NOMO-1 (cell line): ENCODE measurements around the gene P2RY4.
"Not testable (repeated sequence)": the region's sequence is repeated elsewhere in the genome, so short reads cannot be mapped to it uniquely, and the experiment has no call there.

Experiments
- DNase-seq, 2 experiments: peaks; one replicate each; lab custom pipeline; 2025; ENCODE audit not compliant: unreplicated experiment in 2 of 2; lab: John Stamatoyannopoulos, UW

Gene P2RY4

DNA sequence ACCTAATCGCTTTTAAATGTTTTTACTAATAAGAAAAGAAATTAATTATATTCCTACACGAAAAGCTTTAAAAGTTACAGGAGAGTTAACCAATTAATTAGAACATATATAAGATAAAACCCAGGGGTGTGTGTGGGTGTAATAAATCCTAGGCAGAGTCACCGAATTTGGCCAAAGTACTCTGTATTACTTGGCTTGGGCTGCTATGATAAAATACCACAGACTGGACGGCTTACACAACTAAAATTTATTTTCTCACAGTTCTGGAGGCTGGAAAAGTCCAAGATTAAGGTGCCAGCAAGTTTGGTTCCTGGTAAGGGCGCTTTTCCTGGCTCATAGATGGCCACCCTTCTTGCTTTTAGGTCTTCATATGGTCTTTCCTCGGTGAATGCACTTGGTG, 15.1 kb downstream of the P2RY4 start:
- no peak for DNase-seq

DNA sequence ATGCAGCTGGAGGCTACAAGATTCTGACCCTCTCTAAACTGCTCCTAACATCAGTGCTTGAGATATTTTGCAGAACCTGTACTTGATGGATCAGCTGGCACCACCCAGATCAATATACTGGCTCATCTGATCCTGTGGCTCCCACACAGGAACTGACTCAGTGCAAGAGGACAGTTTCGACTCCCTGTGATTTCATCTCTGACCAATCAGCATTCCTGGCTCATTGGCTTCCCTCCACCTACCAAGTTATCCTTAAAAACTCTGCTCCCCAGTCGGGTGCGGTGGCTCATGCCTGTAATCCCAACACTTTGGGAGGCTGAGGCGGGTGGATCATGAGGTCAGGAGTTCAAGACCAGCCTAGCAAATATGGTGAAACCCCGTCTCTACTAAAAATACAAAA, 16.4 kb downstream of the P2RY4 start:
- DNase-seq, result not testable (repeated sequence)

DNA sequence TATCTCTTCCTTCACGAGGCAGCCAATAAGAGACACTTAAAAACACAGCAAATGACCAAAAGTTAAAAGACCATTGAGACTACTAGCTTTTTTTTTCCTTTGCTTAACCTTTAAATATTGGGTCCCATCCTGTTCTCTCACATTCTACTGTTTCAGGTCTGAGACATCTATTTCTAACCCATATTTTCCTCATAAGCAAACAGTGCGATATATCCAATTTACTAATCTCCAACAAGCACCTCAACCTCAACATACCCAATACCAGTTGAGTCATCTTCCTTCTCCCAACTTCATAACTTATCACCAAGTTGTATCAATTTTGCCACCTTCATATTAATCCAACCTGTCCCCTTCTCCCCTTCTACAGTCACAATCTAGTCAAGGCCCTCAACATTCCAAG, 18.5 kb downstream of the P2RY4 start:
- DNase-seq, result no peak

DNA sequence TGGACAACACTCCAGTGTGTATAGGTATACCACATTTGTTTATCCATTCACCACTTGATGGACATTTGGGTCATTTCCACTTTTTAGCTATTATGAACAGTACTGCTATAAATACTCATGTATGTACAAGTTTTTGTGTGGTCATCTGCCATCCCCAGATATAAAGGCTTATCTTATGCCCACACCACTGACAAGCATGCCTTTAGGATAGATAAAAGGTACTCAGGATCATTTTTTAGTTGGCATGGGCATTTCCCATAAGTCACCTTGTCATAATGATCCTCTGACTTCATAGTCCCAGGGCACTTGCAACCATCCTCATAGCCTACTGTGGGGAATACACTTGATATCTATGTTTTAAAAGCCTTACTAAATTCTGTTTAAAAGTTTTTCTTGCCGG, 19.3 kb downstream of the P2RY4 start:
- no peak for DNase-seq

DNA sequence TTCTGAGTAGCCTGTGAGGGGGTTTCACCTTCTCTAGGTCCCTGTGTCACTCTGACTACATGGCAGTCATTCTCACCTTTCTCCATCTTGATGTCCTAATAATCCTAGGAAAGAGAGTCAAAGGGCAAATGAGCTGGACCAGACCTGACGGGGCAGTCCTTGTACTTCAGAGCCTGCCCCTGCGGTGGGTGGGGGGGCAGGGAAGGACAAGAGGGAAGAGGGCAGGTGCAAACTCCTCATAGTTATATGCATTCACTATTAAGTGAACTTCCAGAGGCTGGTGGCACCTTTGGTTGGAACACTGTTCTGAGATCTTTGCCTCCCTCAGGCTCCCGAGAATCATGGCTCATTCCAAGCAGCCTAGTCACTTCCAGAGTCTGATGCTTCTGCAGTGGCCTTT, 25.6 kb downstream of the P2RY4 start, which contains the start of gene AWAT1:
Gene AWAT1 (plus strand): TSS at position 301 of the 400 bp plus-strand sequence. CDS start 41 bp downstream, at position 342.
- no peak for DNase-seq

DNA sequence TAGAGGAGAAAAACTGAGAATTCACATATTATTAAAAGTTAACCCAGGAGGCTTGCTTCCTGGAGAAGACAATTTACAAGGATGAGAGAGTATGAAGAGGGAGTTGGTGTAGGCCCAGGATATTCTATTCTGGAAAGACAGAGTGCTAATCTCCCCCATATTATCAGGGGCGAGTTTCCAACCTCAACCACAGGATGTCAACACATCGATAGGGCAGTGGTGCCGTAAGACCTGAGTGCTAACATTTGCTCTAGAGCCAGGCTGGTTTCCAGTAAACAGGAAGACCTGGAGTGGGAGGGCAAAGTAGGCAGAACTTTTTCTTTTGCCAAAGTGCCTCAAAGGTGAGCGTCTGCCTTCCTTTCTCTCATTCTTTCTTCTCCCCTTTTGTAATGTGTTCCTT, 28.3 kb downstream of the P2RY4 start:
- no peak for DNase-seq

DNA sequence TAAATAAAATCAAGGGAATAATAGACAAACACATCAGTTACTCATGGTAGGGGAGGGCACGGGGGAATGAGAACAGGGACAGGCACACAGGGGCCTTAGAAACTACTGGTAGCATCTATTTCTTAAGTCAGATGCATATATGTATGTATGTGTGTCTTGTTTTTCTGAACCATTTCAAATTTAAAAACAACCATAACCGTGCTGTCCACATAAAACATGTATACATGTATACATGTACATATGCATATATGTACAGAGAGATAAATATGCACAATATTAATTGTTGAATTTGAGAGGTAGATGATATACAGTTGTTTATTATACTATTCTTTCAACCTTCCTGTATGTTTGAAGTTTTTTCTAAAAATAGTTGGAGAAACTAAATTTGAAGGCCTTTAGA, 33.3 kb downstream of the P2RY4 start:
- DNase-seq, result no peak

DNA sequence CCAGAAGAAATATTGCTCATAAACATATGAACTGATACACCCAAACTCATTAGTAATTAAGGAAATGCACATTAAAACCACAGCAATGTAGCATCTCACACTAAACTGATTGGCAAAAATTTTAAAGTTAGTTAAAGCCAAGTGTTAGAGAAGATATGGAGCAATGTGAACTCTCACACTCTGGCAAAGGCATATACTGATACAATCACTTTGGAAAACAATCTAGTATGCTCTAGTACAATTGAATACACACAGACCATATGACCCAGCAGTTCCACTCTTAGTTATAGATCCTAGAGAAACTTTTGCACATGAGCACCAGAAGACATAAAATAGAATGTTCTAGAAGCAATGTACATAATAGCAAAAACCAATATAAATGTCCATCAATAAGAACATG, 34.0 kb downstream of the P2RY4 start:
- no peak for DNase-seq

DNA sequence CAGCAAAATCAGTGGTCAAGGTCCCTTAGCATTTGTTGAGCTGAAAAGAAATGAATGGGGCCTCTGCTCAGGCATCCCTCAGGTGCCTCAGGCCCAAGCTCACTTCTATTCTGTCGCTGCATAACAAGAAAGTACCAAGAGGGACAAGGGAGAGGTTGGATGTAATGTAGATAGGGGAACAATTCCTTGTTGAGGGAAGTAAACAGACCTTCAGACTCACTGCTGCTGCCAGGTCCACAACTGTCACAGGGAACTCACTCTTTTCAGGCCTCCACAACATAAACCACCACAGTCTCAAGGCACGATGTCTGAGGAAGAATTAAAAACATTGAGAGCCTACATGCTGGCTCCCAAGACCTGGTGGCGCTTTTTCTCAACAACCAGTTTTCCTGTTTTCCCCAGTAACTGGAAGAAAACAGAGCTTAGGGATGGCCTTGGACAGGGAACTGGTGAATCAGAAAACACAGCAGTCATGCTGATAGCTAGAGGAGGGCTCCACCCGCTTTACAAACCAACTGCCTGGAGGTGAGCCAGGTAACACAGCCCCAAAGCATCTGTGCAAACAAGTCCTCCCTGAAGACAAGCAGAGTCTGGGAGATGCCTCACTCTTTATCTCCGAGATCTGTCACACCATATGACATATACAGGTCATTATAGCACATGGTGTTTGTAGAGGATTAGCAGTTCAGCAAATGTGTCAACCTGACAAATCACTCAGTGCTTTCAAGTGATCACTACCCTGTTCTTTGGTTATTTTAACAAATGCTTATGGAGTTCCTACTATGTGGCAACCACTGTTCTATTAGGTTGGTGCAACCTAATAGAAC, 39.9 kb downstream of the P2RY4 start:
- no peak for DNase-seq

DNA sequence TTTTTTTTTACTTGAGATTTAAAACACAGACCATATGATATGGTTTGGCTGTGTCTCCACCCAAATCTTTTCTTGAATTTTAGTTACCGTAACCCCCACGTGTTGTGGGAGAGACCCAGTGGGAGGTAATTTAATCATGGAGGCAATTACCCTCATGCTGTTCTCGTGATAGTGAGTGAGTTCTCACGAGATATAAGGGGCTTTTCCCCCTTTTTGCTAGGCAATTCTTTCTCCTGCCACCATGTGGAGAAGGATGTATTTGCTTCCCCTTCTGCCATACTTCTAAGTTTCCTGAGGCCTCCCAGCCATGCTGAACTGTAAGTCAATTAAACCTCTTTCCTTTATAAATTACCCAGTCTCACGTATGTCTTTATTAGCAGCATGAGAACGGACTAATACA, 50.4 kb downstream of the P2RY4 start:
- not testable (repeated sequence) for DNase-seq

DNA sequence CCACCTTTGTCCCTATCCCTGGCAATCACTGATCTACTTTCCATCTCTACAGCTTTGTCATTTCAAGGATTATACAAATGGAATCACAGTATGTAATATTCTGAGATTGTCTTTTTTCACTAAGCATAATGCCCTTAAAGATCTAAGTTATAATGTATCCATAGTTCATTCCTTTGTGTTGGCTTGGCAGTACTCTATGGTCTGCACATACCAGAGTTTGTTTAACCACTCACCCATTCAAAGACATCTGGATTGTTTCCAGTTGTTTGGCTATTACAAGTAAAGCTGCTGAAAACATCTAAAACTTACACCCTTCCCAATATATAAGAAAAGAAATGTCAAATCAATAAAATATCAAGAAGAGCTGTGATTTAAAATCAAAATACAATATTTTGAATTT, 51.5 kb downstream of the P2RY4 start:
- DNase-seq, result no peak
